ENCODE data around the gene KERA.

KERA gene

GRCh38 chr12:91007531-91008290, 50.1 kb downstream of the KERA start:
- no peak for DNase-seq

GRCh38 chr12:91004872-91005271, 53.0 kb downstream of the KERA start, which contains the start of gene EPYC:
Gene EPYC, minus strand, starts transcription at chr12:91004972. Its CDS starts 2,407 bp downstream, at chr12:91002565.
- no peak for DNase-seq

DNA sequence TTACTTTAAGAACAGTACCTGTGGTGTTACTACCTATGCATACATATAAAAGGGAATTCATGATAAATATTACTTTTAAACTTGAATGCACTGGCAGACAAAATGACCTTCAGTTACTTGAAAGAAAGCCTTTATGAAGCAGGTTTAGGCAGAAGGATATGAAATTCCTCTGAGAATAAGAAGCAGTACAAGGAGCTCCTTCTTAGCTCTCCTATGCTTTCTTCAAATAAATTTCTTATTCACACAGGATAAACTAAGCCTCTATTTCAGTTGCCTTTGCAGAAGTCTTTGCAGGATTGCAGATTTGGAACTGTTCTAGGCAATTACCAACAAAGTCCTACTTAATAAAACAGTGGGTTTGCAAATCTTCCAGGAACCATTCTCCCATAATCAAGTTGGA, 54.1 kb downstream of the KERA start:
- no peak for DNase-seq

DNA sequence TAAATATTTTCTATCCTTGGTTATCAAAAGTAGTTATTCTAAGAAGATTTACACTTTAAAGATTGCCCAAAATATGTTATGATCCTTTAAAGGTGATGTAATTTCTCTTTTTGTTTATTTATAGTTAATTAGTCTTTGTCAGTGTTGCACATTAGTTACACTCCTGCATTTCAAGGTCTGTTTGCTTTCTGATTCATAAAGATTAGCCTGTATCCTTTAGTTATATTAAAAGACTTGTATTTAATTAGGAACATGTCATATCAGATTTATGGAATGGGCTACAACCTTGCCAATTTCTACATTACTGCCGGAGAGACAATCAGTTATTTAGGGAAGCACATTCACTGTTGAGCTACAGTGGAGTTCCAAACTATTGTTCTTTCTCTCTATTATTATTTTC, 56.5 kb downstream of the KERA start:
- no peak for DNase-seq
